Ovary (tissue), 9 donors: ENCODE data around the gene CSMD2. TPM values are rescaled to one million over a fixed set of nuclear protein-coding genes. Genes with fewer than 3 reads are reported as not detected.

Experiments
- DNase-seq, 5 donors: peaks; one replicate each; pipeline ENCODE4 v3.0.0-alpha.2; 2019 to 2020
- H3K27ac ChIP-seq, 2 donors: fragments of 200-600 bp; one replicate each; pipeline versions ENCODE4 v1.5.1 to v1.8.0; 2019 to 2022
- H3K27me3 ChIP-seq: fragments of 200-600 bp; one replicate; pipeline ENCODE4 v1.8.0; 2022
- H3K36me3 ChIP-seq: fragments of 200-600 bp; sonication (generic); one replicate; pipeline ENCODE4 v1.5.1; 2019
- H3K4me1 ChIP-seq: one replicate; pipeline ENCODE4 v1.8.1; 2013; ENCODE audit warnings: mild to moderate bottlenecking, moderate library complexity; ENCODE audit not compliant: insufficient read depth
- H3K4me3 ChIP-seq: fragments of 200-600 bp; sonication (generic); one replicate; pipeline ENCODE4 v1.5.1; 2017
- H3K9me3 ChIP-seq, 2 donors: fragments of 200-600 bp in 1 of 2; sonication (generic) in 1 of 2; one replicate each; pipeline versions ENCODE4 v1.5.1 to v1.8.1; 2013 to 2019; ENCODE audit warnings: mild to moderate bottlenecking in 1 of 2, moderate library complexity in 1 of 2
- CTCF ChIP-seq, 3 donors: fragments of 450-650 bp in 2 of 3; fragments of 200-600 bp in 1 of 3; IDR thresholded peaks; one replicate each; pipeline versions ENCODE4 v1.5.1 to v1.8.0; 2016 to 2022; ENCODE audit warnings: antibody characterized with exemption in 3 of 3, mild to moderate bottlenecking in 1 of 3
- EP300 ChIP-seq: sonication (generic); formaldehyde crosslinking; IDR thresholded peaks from one replicate; pipeline ENCODE4 v1.6.1; 2017; ENCODE audit warnings: antibody characterized with exemption
- POLR2A ChIP-seq: fragments of 450-650 bp; IDR thresholded peaks from one replicate; pipeline ENCODE4 v1.6.1; 2017; ENCODE audit warnings: antibody characterized with exemption, mild to moderate bottlenecking, moderate library complexity
- WGBS, 3 donors: extraction: QIAGEN DNeasy Blood & Tissue Kit in 1 of 3; methylation state at CpG; one replicate each; pipeline versions ENCODE4 v1.1.5 to v1.1.7; 2013 to 2017; 5-methylcytosine and 5-hydroxymethylcytosine counted together
- intact Hi-C, 4 donors: fragments of 100-400 bp; cut with DNase I; formaldehyde crosslinking; loops; one replicate each; pipeline versions ENCODE4 v1.11.0 to v1.15.1; 2022 to 2023
- polyA plus RNA-seq, 2 donors: library from polyadenylated mRNA; stranded (reverse); fragments of 200-250 nt in 1 of 2; fragments of 350-450 nt in 1 of 2; fragmentation: Illumina TruSeq in 1 of 2; extraction: RNeasy Lipid Tissue Mini Kit (QIAGEN cat#74804) in 1 of 2; gene quantifications; one replicate each; pipeline ENCODE4 v1.2.3, GENCODE V29; 2013 to 2014
- total RNA-seq, 7 donors: library from RNA; depleted of rRNA in 2 of 7; stranded (reverse); fragments of >200 nt in 2 of 7; fragmentation: NEBNext Ultra II Directional in 3 of 7; extraction: Animal tissue kit (Norgen Biotek cat#: 25700) in 3 of 7; gene quantifications; one replicate each; pipeline versions ENCODE4 v1.1.0 to v1.2.4, GENCODE V29; 2016 to 2023
- donor health status: DM: no; HTN: no; CAD: no; lungs with moderate emphysema.
- donor health status: DM: no; HTN: no; CAD: no.
- donor health status: Bipolar disorder and iron deficiency.
- donor health status: DM: yes; HTN: yes; CAD: no.
- donor health status: DM: no; HTN: no; CAD: no.
- donor health status: DM: yes; HTN: yes; CAD: no.

CSMD2 gene
- total and polyA plus RNA-seq, 9 donors: 0.04 to 1.6 (median 0.18) TPM; not detected in 3

- H3K4me1 ChIP-seq: no peaks in the 10 kb centered on the region
- intact Hi-C loops: no loop called here
- no peaks in the 10 kb centered on the region for H3K36me3 ChIP-seq
- H3K27ac ChIP-seq: no peak overlapping the region
- H3K9me3 ChIP-seq: no peaks in the 10 kb centered on the region
- H3K4me3 ChIP-seq: no peak overlapping the region
- TF ChIP-seq POLR2A: no peak
- no peak for TF ChIP-seq CTCF (IDR thresholded peaks at IDR 0.05)
- TF ChIP-seq EP300: no peak
- DNase-seq: no peak
- H3K27me3 ChIP-seq: no peaks in the 10 kb centered on the region
- 78 to 85% (median 79%) methylated on average over 15 of the region's 15 CpGs for WGBS, 3 donors
Observed at GRCh38 chr1:34127006-34128000, 37.7 kb downstream of the CSMD2 start.

- Histone ChIP-seq H3K4me3 (no peak overlapping the region), H3K36me3 (no peaks in the 10 kb centered on the region), H3K4me1 (no peaks in the 10 kb centered on the region), H3K27ac (no peak overlapping the region), H3K27me3 (no peaks in the 10 kb centered on the region), H3K9me3 (no peaks in the 10 kb centered on the region)
- DNase-seq: no peak
- TF ChIP-seq CTCF (IDR thresholded peaks at IDR 0.05) (no peak), POLR2A (no peak), EP300 (no peak)
- 62 to 82% (median 73%) methylated on average over 6 of the region's 6 CpGs for WGBS, 3 donors
- intact Hi-C loops: no loop called here
Observed at GRCh38 chr1:34126486-34126885, 38.5 kb downstream of the CSMD2 start.

- DNase-seq: no peak
- intact Hi-C loops: no loop called here
- Histone ChIP-seq H3K27ac (no peak overlapping the region), H3K4me3 (no peak overlapping the region), H3K9me3 (no peaks in the 10 kb centered on the region), H3K4me1 (no peaks in the 10 kb centered on the region), H3K27me3 (no peaks in the 10 kb centered on the region), H3K36me3 (no peaks in the 10 kb centered on the region)
- 75 to 90% (median 81%) methylated on average over 5 of the region's 5 CpGs for WGBS, 3 donors
- TF ChIP-seq EP300 (no peak), CTCF (IDR thresholded peaks at IDR 0.05) (no peak), POLR2A (no peak)
Observed at GRCh38 chr1:34125721-34126380, 39.2 kb downstream of the CSMD2 start.

- TF ChIP-seq EP300 (no peak), POLR2A (no peak), CTCF (IDR thresholded peaks at IDR 0.05) (no peak)
- intact Hi-C loops: no loop called here
Observed at GRCh38 chr1:34122080-34122932, 42.7 kb downstream of the CSMD2 start.

More at GRCh38 chr1:34122080-34122932, 42.7 kb downstream of the CSMD2 start:
- H3K4me3 ChIP-seq: no peak overlapping the region
- no peaks in the 10 kb centered on the region for H3K9me3 ChIP-seq
- no peaks in the 10 kb centered on the region for H3K27me3 ChIP-seq
- no peak for DNase-seq
- H3K36me3 ChIP-seq: no peaks in the 10 kb centered on the region
- no peaks in the 10 kb centered on the region for H3K4me1 ChIP-seq
- 76 to 86% (median 80%) methylated on average over 10 of the region's 10 CpGs for WGBS, 3 donors
- no peak overlapping the region for H3K27ac ChIP-seq
